Activated CD8-positive, alpha-beta T cell treated with anti-CD3 and anti-CD28 coated beads for 36 hours (primary cell): ENCODE measurements around the gene CDK5RAP1. TPM values are rescaled to one million over a fixed set of nuclear protein-coding genes. Genes with fewer than 3 reads are reported as not detected.

Source experiments
- ATAC-seq: fragments of 200-7000 bp; cut with Tn5 transposase; one replicate; pipeline ENCODE4 v1.10.0; 2021; ENCODE audit warnings: mild to moderate bottlenecking, moderate library complexity
- CTCF ChIA-PET: fragments of 350-600 bp; sonication (Branson Sonifier 250); formaldehyde crosslinking; loops from one replicate; lab custom pipeline; 2021; ENCODE audit warnings: antibody characterized with exemption; lab: Charles Lee
- POLR2A ChIA-PET: fragments of 350-600 bp; sonication (Branson Sonifier 250); formaldehyde crosslinking; loops from one replicate; lab custom pipeline; 2021; ENCODE audit warnings: antibody characterized with exemption; lab: Charles Lee
- DNase-seq: peaks from one replicate; pipeline ENCODE4 v3.0.0-alpha.2; 2020
- H3K27ac Mint-ChIP-seq: one replicate; pipeline ENCODE4 v1.8.0; 2021; ENCODE audit warnings: mild to moderate bottlenecking, mixed read lengths
- H3K27me3 Mint-ChIP-seq: one replicate; pipeline ENCODE4 v1.8.0; 2021; ENCODE audit warnings: mixed read lengths
- H3K36me3 Mint-ChIP-seq: one replicate; pipeline ENCODE4 v1.8.0; 2021; ENCODE audit warnings: low read depth, mixed read lengths
- H3K4me1 Mint-ChIP-seq: one replicate; pipeline ENCODE4 v1.8.0; 2021; ENCODE audit warnings: low read depth, mixed read lengths
- H3K4me3 Mint-ChIP-seq: one replicate; pipeline ENCODE4 v1.8.0; 2021; ENCODE audit warnings: mild to moderate bottlenecking, moderate library complexity, mixed read lengths
- H3K9me3 Mint-ChIP-seq: one replicate; pipeline ENCODE4 v1.8.0; 2021; ENCODE audit warnings: mixed read lengths
- intact Hi-C: fragments of 100-400 bp; cut with micrococcal nuclease; formaldehyde crosslinking; loops from one replicate; pipeline ENCODE4 v1.10.0; 2022
- total RNA-seq, 2 experiments: library from RNA; stranded (reverse); gene quantifications; one replicate each; pipeline ENCODE4 v1.2.3, GENCODE V29; 2021
- TF ChIP-seq, protein P1 (sequence below): fragments of 200-600 bp; IDR thresholded peaks from one replicate; pipeline ENCODE4 v1.8.0; 2022; ENCODE audit warnings: antibody characterized with exemption, mild to moderate bottlenecking

Gene CDK5RAP1
- total RNA-seq, 2 experiments from 2014 or later = 35.4 to 38.2 TPM

DNA sequence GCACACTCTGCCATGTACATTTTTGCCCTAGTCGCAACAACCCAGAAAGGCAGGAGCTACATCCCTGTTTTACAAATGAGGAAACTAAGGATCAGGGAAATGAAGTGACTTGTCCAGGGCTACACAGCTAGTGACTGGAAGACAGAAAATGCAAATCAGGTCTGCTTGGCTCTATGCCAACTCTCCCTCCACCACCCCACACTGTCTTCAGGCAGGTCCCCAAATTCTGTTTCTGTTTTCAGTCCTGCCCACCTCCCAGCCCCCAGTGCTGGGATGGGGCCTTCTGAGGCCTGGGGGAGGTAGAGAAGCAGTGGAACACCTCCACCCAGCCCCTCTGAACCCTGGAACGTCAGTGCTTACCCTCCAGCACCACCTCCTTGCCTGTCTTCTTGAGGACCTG, 37.2 kb upstream of the CDK5RAP1 start:
- TF ChIP-seq, protein P1, sequence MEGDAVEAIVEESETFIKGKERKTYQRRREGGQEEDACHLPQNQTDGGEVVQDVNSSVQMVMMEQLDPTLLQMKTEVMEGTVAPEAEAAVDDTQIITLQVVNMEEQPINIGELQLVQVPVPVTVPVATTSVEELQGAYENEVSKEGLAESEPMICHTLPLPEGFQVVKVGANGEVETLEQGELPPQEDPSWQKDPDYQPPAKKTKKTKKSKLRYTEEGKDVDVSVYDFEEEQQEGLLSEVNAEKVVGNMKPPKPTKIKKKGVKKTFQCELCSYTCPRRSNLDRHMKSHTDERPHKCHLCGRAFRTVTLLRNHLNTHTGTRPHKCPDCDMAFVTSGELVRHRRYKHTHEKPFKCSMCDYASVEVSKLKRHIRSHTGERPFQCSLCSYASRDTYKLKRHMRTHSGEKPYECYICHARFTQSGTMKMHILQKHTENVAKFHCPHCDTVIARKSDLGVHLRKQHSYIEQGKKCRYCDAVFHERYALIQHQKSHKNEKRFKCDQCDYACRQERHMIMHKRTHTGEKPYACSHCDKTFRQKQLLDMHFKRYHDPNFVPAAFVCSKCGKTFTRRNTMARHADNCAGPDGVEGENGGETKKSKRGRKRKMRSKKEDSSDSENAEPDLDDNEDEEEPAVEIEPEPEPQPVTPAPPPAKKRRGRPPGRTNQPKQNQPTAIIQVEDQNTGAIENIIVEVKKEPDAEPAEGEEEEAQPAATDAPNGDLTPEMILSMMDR = no peak
- H3K27ac Mint-ChIP-seq = no peak overlapping the region
- CTCF ChIA-PET = no interaction called here
- ATAC-seq (no peak), DNase-seq (no peak)
- no peaks in the 10 kb centered on the region for H3K36me3 Mint-ChIP-seq
- POLR2A ChIA-PET = interaction anchor here (0.7 to 0.8 kb wide), 2 partner anchors 197 to 241 kb away, joined by 3 read pairs; no protein-coding TSS in a partner anchor
- no peaks in the 10 kb centered on the region for H3K27me3 Mint-ChIP-seq
- H3K4me3 Mint-ChIP-seq = no peak overlapping the region
- intact Hi-C loops = no loop called here
- no peaks in the 10 kb centered on the region for H3K9me3 Mint-ChIP-seq
- H3K4me1 Mint-ChIP-seq = peaks cover 5% of the 10 kb centered on the region

DNA sequence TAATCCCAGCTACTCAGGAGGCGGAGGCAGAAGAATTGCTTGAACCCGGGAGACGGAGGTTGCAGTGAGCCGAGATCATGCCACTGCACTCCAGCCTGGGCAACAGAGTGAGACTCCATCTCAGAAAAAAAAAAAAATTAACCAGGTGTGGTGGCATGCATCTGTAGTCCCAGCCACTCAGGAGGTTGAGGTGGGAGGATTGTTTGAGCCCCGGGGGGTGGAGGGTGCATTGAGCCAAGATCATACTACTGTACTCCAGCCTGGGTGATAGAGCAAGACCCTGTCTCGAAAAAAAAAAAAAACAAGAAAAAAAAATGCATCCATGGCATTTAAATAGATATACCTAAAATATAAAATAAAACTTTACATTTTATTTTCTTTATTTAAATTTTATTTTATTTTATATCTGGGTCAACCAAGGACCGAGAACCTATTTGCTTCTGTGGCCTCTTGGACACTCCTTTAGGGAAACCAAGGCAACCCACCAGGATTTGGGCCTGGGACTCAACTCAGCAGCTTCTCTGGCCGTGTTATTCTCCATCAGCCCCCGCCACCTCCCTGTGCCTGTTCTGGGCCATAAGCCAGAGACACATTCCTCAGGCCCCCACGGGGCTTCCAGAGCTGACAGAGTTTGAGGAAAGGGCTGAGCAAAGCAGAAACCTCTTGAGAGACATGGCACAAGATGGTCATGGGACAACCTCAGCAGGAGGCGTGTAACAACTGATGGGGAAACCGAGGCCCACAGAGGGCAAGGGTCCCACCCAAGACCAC, 36.0 kb upstream of the CDK5RAP1 start:
- ChIA-PET POLR2A (no interaction called here), CTCF (no interaction called here)
- no peaks in the 10 kb centered on the region for H3K9me3 Mint-ChIP-seq
- no peak overlapping the region for H3K4me3 Mint-ChIP-seq
- H3K27me3 Mint-ChIP-seq = no peaks in the 10 kb centered on the region
- no peak overlapping the region for H3K27ac Mint-ChIP-seq
- ATAC-seq (no peak), DNase-seq (no peak)
- TF ChIP-seq, protein P1 = no peak
- intact Hi-C loops = no loop called here
- no peaks in the 10 kb centered on the region for H3K4me1 Mint-ChIP-seq
- H3K36me3 Mint-ChIP-seq = no peaks in the 10 kb centered on the region

DNA sequence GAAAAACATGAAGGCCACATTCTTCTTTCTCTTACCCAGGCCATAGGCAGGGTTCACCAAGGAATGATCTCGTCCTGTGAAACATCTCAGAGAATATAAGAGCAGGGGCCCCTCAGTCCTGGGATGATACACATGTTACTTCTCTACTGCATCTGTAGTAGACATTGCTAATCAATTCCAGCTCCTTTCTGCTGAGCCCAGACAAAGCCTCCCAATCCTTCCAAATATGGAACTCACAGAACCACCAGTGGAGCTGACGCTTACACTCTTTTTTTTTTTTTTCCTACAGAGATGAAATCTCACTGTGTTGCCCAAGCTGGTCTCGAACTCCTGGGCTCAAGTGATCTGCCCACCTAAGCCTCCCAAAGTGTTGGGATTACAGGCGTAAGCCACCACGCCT, 33.1 kb upstream of the CDK5RAP1 start:
- intact Hi-C loops = no loop called here
- ATAC-seq = no peak
- ChIA-PET POLR2A (no interaction called here), CTCF (no interaction called here)
- Mint-ChIP-seq H3K4me1 (no peaks in the 10 kb centered on the region), H3K9me3 (no peaks in the 10 kb centered on the region), H3K27ac (no peak overlapping the region), H3K36me3 (no peaks in the 10 kb centered on the region), H3K27me3 (no peaks in the 10 kb centered on the region), H3K4me3 (no peak overlapping the region)
- TF ChIP-seq, protein P1 = no peak
- DNase-seq = no peak

DNA sequence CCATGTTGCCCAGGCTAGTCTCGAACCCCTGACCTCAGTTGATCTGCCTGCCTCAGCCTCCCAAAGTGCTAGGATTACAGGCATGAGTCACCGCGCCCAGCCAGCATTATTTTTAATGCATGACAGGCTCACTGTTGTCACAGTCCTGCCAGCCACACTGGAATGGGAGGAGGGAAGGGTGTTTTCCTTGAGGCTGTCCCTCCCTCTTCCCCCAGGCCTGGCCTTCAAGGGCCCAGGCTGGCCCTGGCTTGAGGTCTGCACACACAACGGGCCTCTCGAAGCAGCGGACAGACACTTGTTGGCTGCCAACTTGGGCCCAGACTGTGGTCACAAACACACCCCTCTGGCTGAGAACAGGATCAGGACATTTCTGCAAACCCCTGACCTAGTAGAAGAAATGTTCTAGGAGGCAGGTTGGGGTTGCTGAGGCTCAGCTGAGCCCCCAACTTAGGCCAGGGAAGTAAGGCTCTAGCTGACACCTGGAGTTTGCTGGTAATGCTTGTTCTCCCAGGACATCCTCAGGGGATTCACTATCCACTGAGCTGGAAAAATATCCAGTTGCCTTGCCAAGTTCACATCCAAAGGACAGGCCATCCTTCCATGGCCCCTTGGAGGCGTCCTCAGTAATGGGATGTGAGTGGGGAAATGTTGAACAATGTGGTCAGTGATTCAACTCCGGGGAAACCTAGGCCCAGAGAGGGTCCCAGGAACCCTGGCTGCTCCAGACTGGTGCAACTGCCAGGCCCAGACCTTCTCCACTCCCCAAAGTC, 32.3 kb upstream of the CDK5RAP1 start:
- no peak for ATAC-seq
- ChIA-PET CTCF (no interaction called here), POLR2A (no interaction called here)
- H3K36me3 Mint-ChIP-seq = no peaks in the 10 kb centered on the region
- DNase-seq = no peak
- intact Hi-C loops = no loop called here
- TF ChIP-seq, protein P1 = no peak
- no peak overlapping the region for H3K27ac Mint-ChIP-seq
- H3K4me1 Mint-ChIP-seq = no peaks in the 10 kb centered on the region
- H3K4me3 Mint-ChIP-seq = no peak overlapping the region
- H3K27me3 Mint-ChIP-seq = no peaks in the 10 kb centered on the region
- no peaks in the 10 kb centered on the region for H3K9me3 Mint-ChIP-seq
